GM19099 (cell line): ENCODE data around the gene RPL13A.

Source experiments
- POLR2A ChIP-seq: IDR thresholded peaks from 3 replicates; pipeline ENCODE4 v1.6.1; 2011; ENCODE audit warnings: low read depth; ENCODE audit not compliant: insufficient read length; ENCODE audit errors: extremely low read depth

RPL13A gene

GRCh38 chr19:49451430-49452181, 35.8 kb upstream of the RPL13A start, which contains the start of gene PIH1D1:
Gene PIH1D1, minus strand, starts transcription at chr19:49451814. Its CDS starts 240 bp downstream, at chr19:49451574.
- TF ChIP-seq POLR2A, result peak; percentile 83

GRCh38 chr19:49453013-49453756, 34.2 kb upstream of the RPL13A start, which contains the start of gene ALDH16A1:
Gene ALDH16A1, plus strand, starts transcription at chr19:49453225. Its CDS starts 107 bp downstream, at chr19:49453332.
- peak; percentile 98 for TF ChIP-seq POLR2A

GRCh38 chr19:49453757-49454240, 33.6 kb upstream of the RPL13A start:
- no peak for TF ChIP-seq POLR2A

GRCh38 chr19:49455773-49456172, 31.6 kb upstream of the RPL13A start:
- no peak for TF ChIP-seq POLR2A

GRCh38 chr19:49456326-49456725, 31.1 kb upstream of the RPL13A start:
- TF ChIP-seq POLR2A, result no peak

GRCh38 chr19:49458567-49458903, 28.9 kb upstream of the RPL13A start:
- TF ChIP-seq POLR2A, result no peak

GRCh38 chr19:49459388-49459787, 28.0 kb upstream of the RPL13A start:
- no peak for TF ChIP-seq POLR2A

- TF ChIP-seq POLR2A, result no peak
These were observed 25.8 kb upstream of the RPL13A start for GRCh38 chr19:49461656-49462055.

GRCh38 chr19:49462492-49462891, 24.9 kb upstream of the RPL13A start:
- no peak for TF ChIP-seq POLR2A

GRCh38 chr19:49463960-49464740, 23.3 kb upstream of the RPL13A start:
- TF ChIP-seq POLR2A, result no peak

- TF ChIP-seq POLR2A, result no peak
These were observed 22.0 kb upstream of the RPL13A start for GRCh38 chr19:49465371-49465770.

GRCh38 chr19:49468199-49468598, 19.2 kb upstream of the RPL13A start:
- TF ChIP-seq POLR2A, result no peak

- no peak for TF ChIP-seq POLR2A
These were observed 18.5 kb upstream of the RPL13A start for GRCh38 chr19:49468746-49469447.

GRCh38 chr19:49469828-49470614, 17.4 kb upstream of the RPL13A start:
- TF ChIP-seq POLR2A, result peak; percentile 30

GRCh38 chr19:49470615-49470978, 16.8 kb upstream of the RPL13A start:
- TF ChIP-seq POLR2A, result no peak

- TF ChIP-seq POLR2A, result no peak
These were observed 14.5 kb upstream of the RPL13A start for GRCh38 chr19:49472936-49473335.
